Hindlimb muscle (tissue), 1 donor: ENCODE data around the gene TGIF1. TPM values are rescaled to one million over a fixed set of nuclear protein-coding genes. Genes with fewer than 3 reads are reported as not detected.

Experiments used
- DNase-seq: peaks from one replicate; pipeline ENCODE4 v3.0.0-alpha.2; 2013
- polyA plus RNA-seq: library from polyadenylated mRNA; unstranded; fragments of 120-200 nt; gene quantifications from one replicate; pipeline ENCODE4 v1.2.1, GENCODE V29; 2013; ENCODE audit not compliant: insufficient read length

Gene TGIF1
- polyA plus RNA-seq, 1 donor, result 35.6 TPM

DNA sequence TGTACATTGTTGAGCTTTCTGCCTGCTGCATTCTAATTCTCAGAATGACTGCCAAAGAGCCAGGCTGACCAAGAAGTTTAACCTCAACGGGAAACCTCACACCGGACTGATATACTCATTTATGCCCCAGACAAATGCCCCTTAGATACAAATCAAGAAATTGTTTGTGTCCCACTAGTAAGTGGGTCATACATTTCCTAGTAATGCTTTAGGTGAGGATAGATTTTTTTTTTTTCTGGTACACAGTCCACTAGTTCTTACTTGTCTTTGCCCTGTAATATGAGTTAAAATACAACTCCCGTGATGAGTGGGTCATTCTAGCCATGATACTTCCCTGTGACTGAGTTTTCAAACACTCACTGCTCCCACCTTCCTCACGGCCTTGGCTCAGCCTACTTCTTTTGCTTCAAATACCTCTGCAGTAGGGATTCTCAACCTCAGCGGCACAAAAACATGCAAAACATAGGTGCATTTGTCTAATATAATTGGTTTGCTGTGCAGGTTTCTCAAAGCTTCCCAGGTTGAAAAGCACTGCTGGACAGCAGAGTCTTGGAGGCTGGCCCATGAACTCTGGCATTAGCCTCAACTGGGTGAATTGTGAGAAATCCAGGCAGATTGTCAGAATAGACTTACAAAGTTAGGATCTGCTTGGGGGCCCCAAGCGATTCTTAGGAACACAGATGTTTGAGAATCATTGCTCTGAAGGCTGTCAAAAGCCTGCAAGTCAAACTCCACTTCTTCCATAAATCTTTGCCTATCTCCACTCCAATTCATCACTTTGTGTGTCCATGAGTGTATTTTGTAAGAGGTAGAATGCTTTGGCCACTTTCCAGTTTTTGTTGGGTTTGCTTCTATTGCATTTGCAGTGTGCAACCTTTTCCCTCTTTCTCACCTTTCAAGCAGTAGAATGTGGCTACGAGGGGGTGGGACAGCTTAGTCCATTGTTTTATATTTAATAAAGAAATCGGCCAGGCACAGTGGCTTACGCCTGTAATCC lies 35.5 kb downstream of the TGIF1 start:
- DNase-seq, result no peak

DNA sequence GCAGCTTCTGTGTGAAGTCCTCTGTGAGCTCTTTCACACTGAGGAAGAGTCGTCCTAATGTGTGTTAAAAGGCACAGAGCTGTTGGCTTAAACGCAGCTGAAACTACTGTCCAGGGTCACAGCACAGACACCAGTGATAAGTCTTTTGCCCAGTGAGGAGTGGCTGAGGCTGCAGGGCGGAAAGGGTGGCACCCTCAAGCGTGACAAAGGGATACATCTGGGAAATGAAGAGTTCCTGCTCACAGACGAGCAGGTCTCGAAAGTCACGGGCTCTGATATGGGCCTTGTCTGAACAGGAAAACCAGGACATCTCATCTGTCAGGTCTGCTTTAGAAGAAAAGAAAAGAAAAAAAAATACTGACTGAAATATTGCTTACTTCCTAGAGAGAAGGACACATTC lies 36.5 kb downstream of the TGIF1 start:
- no peak for DNase-seq

DNA sequence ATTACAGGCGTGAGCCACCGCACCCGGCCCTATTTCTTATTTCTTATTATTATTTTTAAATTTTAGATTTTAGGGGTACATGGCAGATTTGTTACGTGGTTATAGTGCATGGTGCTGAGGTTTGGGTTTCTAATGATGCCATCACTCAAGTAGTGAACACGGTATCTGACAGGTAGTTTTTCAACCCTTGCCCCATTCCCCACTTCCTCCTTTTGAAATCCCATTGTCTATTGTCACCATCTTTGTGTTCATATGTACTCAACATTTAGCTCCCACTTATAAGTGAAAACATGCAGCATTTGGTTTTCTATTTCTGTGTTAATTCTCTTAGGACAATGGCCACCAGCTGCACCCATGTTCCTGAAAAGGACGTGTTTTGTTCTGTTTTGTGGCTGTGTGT lies 39.5 kb downstream of the TGIF1 start:
- DNase-seq, result no peak

DNA sequence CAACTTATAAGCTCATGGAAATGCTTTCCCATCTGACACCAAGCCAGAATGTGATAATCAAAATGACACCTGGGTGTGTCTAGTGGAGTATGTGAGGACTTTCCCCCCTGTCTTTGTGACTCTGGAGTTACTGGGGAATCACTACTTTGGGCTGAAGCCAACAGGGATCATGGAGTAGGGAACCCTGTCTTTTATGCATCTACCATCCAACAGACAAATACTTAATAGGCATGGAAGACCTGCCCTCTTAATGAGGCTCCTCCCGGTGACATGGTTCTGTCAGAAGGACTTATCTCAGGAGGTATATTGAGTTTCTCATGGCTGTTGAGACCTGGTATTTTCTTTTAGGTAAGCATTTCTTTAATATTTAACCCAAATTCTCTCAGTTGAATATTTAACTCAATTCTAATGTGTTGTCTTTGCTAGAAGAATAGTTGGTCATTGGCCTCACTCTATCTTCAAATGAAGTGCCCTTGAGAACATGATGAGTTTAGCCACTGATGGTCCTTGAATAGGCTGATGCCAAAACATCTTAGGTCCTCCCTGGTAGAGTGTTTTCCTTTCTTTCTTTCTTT lies 42.1 kb downstream of the TGIF1 start:
- no peak for DNase-seq

DNA sequence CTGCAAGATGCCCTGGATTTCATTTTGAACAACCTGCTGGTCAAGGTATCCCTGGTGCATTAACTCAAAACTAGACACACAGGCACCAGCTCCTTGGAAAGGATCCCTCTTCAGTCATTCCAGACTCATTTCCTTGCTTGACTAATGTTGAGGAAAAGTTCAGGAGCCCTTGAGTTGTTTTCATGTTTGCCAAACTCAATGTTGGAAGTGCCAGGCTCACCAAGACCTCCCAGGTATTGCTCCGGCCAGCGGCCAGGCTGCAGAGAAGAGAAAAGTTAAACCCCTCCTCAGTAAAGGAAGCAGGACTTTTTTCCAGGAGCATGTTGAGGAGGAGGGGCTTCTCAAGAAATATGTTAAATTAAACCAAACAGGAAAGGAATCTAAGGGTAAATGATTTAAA lies 42.7 kb downstream of the TGIF1 start:
- no peak for DNase-seq

DNA sequence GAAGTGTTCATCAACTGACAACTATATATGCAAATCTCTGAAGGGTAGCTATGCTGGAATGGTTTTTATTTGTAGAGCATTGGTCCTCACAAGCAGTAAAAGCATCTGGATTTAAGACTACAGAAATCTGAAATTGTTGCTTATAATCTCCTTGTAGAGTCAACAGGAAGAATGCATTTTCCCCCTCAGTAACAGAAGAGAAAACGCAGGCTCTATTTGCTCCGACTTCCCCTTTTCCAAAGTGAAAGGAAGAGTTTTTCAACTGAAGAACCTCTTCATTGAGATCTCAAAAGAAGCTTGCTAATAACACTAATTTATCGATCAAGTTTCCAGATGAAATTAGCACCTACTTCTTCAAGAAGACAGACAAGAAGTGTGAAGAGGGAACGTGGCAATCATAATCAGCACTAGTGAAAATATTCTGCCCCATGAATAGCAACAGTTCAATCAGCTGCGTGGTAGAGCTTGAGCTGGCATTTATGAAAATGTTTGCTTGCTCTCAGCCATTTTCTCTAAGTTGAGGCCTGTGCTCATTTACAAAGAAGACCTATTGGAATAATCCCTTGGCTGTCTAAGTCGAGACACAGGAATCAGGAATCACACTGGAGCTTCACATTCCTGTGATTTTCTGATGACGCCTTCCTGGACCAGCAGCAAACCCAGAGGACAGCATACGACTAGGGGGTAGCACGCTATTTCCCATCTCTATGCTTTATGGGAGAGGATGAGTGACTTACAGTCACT lies 43.7 kb downstream of the TGIF1 start:
- DNase-seq, result no peak

DNA sequence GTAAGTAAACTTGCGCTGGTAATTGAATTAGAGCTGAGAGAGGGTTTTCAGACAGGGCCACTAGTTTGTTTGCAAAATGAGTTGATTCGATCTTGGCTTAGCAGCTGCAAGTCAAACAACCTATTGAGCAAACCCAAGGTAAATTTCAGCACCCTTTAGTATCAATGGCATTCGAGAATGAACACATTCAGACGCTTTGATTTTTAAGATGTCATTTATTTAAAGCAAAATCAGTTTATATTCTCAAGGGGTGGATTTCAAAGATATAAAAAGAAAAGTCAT lies 44.2 kb downstream of the TGIF1 start:
- no peak for DNase-seq

DNA sequence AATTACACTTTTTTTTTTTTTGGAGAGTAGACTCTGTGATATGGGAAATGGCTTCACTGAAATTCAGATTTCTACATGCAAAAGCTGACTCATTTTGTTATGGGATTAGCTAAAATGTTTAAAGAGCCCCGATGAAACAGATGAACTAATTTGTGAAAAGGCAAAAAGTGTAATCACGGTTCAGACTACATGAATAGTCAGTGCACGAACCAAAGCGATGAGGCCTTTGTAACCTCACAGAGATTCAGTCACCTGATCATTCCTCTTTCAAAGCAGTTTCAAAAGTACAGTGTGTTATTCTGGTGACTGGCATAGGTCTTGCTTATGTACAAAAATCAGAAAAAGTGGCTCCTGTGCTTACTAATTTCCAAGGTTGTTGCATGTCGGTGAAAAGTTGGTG lies 44.6 kb downstream of the TGIF1 start:
- DNase-seq, result no peak

DNA sequence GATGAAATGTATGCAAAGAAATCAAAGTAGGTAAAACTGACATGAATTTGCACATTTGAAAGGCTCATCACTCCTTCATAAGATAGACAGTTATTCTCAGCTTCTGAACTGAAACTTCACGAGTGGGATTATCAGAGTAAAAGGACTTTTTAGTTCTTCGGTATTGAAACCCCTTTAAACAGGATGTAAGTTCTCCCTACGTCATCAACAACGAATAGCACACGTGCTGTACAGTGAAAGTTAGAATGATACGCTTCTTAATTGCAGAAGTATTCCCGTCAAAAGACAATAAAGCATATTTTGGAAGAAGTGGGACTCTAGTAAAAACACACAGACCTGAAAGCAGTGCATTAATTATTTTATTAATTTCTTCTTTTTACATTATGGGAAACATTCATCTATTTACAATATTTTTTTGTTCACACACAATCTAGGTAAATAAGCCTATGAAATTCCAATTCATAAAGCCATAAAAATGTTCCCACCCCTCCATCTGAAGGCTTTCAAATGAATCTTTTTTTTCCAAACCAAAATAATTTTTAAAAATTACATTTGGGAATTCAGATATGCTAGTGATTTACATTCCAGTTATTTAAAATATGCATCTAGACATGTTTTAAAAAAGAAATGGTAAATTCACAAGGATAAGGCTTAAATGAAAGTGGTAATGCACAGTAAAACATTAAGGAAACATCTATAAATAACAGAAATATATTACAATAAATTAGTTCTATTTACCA lies 45.9 kb downstream of the TGIF1 start:
- DNase-seq, result no peak

DNA sequence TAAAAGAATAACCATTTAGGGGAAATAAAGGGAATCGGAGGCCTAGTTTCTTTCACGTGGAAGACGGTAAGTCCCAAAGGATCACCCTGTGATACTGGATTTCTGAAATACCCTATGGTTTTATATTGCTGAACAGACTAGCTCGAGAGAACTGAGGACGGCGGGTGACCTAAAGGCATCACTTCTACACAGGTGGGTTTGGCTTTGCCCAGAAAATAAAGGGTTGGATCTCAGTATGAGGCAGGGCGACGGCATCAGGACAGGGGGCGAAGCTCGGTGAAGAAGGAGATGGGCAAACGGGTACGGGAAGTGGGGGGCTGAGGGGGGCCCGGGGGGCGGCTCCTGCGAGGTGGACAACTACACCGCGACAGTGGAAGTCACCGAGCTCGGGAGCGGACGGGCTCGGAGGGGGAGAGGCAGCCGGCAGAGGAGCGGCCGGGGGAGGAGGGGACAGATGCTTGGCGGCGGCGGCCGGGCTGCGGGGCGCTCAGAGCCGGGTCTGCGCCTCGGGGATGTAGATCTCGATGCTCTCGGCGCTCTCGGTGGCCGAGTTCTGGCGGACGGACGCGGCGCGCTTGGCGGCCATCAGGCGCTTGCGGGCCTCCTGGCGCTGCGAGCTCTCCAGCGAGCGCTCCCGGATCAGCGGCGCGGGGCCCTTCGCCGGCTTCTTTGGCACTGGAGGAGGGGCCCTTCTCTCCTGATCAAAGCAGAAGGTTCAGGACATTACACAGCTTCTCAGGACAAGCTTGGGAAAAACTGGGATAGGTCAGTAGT lies 48.9 kb downstream of the TGIF1 start:
- DNase-seq, result peak; percentile 42

DNA sequence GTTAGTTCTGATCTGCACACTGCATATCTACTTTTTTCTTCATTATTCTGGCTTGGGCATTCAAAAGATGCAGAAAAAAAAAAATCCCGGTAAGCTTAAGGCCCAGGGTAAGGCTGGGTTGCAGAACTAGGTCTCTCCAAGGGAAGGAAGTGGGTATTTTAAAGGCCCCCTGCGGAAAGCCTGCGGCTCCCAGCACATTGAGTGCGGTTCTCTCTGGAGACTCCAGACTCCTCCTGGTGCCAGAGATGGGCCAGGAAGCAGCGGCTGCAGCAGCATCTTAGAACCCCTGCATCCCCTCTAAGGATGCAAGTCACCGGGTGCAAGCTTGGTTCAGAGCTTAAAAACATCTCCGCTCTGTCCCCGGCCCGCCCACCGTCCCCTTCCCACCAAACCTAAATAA lies 49.5 kb downstream of the TGIF1 start:
- no peak for DNase-seq

DNA sequence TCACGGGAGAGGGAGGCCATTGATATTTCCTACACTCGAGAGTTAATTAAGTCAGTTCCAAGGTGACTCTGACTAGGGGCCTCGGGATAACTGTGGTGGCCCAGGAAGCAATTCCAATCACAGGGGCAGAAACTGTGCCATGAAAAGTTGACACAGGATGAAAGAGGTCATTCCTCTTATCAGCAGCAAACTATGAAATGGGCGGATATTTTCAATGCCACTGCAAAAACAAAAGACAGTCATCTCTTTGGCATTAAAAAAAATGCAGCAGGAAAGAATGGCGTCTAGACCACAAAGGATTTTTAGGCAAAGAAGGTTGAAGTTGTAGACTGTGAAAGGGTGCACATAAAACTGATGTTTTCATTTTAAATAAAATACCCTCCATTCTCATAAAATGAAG lies 50.0 kb downstream of the TGIF1 start:
- DNase-seq, result no peak

DNA sequence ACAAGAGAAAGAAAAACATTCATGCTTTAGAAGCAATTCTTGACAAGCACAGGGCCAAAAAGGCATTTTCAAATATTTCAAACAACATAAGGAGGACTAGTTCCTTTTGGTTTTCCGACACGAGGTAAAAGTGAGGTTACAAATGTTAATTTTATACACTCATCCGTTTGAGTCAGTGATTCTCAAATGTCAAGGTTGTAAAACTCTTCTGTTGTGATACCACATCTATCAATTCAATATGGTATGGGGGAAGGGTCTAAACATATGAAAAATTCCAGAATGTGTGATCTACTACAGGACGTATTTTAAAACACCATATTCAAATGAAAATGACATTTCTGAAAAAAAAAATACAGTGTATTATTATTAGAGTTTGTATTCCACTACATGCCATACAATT lies 52.7 kb downstream of the TGIF1 start:
- no peak for DNase-seq

DNA sequence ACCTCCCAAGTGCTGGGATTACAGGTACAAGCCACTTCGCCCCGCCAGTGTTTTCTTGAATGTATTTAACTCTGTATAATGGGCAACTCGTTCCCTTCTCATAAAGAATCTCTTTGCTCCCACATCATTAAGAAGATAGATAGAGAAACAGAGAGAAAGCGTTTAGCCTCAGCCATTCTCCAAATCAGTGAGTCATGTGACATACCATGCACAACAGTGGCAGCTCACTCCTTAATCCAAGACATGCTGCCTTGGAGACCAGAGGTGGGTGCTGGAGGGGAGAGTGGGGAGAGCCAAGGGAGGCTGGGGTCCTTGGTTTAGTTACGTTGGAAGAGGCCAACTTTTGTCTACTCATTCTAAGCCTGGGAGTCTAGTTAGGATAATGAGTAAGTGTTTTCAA lies 54.7 kb downstream of the TGIF1 start:
- DNase-seq, result no peak

DNA sequence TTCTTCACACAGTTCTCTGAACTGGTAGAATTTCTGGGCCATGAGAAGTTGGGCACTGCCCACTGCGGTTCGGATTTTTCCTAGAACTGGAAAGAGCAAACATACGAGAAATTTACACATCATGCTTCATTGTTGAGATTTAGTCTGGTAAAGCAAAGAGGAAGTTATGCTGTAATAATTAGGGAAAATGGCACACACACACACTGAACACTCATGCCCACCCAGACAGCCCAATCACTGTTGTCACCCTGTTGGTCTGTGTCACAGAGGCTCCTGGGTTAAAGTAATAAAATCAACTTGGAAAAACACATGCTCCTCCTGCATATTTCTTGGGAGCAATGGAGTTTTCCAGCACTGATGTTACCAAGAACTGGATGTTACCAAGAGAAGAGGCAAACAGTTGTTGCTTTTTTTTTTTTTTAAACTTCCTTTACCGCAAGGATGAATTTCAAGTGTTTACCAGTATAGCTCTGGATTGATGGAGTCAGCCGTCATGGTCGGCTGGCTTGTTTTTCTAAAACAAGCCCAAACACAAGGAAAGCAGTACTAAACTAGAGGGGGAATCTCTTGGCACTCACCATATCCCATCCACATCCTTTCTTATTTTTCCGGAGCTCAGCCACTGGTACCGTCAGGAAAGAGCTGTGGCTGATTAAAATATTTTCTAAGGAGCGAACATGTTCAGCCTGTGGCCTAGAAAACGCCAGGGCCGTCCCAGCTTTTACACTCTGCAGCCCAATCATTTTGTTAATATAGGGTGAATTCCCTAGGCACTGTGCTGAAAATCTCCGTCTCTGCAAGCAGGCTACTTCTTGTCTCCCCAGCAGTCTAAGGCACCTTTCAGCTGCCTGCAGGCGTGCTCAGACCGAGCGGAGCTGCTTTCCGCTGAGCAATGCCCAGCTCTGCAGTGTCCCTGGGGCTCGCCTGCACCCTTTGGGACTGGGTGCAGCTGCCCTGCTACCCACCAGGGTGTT lies 58.9 kb downstream of the TGIF1 start:
- DNase-seq, result no peak

Other genes starting within 250 kb of the TGIF1 start
- 679 TPM for gene MYOM1, start 230.2 kb upstream of the TGIF1 start, polyA plus RNA-seq
- gene MYL12A, start 202.4 kb upstream of the TGIF1 start, polyA plus RNA-seq, result 491 TPM
- 205 TPM for gene MYL12B, start 188.0 kb upstream of the TGIF1 start, polyA plus RNA-seq